Measurements from ENCODE around the gene SAMD11.

Gene SAMD11

DNA sequence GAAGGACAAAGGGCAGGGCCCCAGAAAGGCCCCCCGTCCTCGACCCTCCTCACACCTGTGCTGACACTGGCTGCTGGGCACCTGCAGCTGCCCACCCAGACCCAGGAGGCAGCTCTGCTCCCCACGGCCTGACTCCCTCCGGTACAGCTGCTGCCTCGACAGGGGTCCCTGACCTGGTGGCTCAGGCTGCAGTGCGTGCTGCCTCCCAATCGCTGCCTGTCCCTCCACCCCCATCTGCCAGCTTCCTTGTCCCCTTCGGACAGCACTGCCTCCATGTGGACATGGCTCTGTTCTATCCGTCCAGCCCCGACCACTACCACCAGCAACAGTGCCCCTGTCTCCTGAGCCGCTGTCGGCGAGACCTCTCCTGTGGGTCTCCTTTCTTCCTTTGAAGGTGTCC is 31.2 kb downstream of the SAMD11 start:
- H3K4me3 ChIP-seq (ENCODE audit: low read length) = no peak overlapping the region
- DNase-seq (ENCODE audit: low read depth, low spot score) = no peak

DNA sequence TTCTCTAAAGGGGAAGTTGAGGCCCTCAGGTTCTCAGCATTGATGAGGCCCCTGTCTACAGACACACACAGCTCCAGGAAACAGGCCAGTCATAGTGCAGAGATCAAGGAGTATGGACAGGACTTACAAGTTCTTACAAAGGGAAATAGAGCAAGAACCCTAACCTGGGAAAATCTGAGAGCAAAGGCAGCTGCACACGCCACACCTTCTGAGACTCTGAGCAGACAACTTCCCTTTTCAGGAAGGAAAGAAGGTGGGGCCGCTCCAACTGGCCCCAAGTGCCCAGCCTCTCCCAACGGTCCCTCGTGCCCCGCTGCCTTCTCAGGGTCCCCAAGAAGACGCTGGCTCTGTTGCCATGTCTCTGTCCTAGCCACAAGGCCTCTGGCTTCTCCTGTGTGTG is 31.8 kb downstream of the SAMD11 start:
- no peak overlapping the region for H3K4me3 ChIP-seq (ENCODE audit: low read length)
- no peak for DNase-seq (ENCODE audit: low read depth, low spot score)

GRCh38 chr1:956636-957035 is 32.9 kb downstream of the SAMD11 start:
- no peak for DNase-seq (ENCODE audit: low read depth, low spot score)

DNA sequence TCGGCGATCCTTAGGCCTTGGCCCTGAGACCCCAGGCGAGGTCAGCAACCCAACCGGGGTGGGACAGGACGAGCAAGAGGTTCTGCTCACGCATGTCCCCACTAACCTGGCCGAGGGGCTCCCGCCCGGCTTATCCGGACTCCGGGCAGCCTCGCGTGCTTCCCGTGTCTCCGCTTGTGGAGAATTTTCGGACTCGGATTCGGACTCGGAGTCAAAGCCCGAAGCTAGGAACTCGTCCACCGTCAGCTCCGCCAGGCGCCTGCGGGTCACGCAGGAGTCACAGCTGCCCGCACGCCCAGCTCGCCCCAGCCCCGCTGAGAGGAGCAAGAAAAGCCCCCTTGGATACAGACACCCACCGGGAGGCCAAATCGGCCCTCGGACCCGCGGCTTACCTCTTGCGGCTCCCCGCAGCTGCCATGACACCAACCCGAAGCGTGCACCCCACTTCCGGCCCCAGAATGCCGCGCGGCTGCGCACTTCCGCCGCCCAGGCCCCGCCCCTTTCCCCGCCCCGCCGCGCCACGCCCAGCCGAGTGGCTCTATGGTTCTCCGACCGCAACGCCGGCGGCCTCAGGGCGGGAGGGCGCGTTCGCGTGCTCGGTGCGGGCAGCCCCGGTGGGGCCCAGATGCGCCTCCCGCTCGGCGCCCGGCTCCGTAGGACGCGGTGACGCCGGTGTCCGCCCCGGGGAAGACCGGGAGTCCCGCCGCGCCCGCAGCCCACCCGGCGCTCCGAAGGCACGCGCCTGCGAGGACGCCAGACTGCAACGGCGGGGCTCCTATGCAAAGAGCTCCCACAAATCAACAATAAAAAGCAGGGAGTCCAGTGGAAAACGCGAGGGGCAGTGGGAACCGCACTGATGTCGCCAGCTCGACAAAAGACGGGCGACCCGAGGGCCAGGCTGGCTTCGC is 35.4 kb downstream of the SAMD11 start, which contains the start of gene NOC2L:
Gene NOC2L, minus strand, starts transcription at position 434 of the 908 bp plus-strand sequence. Its CDS starts 16 bp downstream, at position 418.
- DNase-seq (ENCODE audit: low read depth, low spot score) = peak; percentile 77
- peak within 1 kb of the TSS; percentile 99 for H3K4me3 ChIP-seq (ENCODE audit: low read length)

More at GRCh38 chr1:956636-957035, 32.9 kb downstream of the SAMD11 start:
- H3K4me3 ChIP-seq (ENCODE audit: low read length) = no peak overlapping the region

- peak overlapping the region; percentile 58 for H3K4me3 ChIP-seq (ENCODE audit: low read length)
Measured at GRCh38 chr1:959731-960362, 36.1 kb downstream of the SAMD11 start.

GRCh38 chr1:960363-961131 is 36.8 kb downstream of the SAMD11 start, which contains the start of gene KLHL17:
Gene KLHL17, plus strand, starts transcription at chr1:960584. Its CDS starts 110 bp downstream, at chr1:960694.
- peak within 1 kb of the TSS; percentile 58 for H3K4me3 ChIP-seq (ENCODE audit: low read length)
- peak; percentile 44 for DNase-seq (ENCODE audit: low read depth, low spot score)

More at GRCh38 chr1:959731-960362, 36.1 kb downstream of the SAMD11 start:
- DNase-seq (ENCODE audit: low read depth, low spot score) = no peak

- H3K4me3 ChIP-seq (ENCODE audit: low read length) = peak overlapping the region; percentile 58
Measured at GRCh38 chr1:961132-961669, 37.5 kb downstream of the SAMD11 start.

DNA sequence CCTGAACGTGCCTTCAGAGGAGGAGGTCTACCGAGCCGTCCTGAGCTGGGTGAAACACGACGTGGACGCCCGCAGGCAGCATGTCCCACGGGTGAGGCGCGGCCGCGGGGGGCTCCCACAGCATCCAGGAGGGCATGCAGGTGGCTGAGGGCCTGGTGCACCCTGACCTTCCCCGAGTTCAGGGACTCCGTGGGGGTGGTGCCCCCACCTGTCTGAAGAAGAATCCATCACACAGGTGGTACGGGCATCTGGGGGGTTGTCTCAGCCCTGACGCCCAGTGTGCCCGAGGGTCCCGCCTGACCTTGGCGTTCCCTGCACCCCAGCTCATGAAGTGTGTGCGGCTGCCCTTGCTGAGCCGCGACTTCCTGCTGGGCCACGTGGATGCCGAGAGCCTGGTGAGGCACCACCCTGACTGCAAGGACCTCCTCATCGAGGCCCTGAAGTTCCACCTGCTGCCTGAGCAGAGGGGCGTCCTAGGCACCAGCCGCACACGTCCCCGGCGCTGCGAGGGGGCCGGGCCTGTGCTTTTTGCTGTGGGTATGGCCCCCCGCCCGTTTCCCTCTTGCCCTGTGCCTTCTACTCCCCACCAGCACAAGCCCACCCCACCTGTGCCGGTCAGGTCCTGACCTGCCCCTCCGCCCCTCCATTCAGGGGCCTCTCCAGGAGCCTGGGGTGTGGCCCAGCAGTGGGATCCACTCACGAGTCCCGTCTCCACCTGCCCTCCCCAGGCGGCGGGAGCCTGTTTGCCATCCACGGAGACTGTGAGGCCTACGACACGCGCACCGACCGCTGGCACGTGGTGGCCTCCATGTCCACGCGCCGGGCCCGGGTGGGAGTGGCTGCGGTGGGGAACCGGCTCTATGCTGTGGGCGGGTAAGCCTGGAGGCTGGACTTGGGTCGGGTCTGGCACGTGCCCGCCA is 38.9 kb downstream of the SAMD11 start:
- H3K4me3 ChIP-seq (ENCODE audit: low read length) = no peak overlapping the region
- DNase-seq (ENCODE audit: low read depth, low spot score) = no peak

More at GRCh38 chr1:961132-961669, 37.5 kb downstream of the SAMD11 start:
- peak; percentile 9 for DNase-seq (ENCODE audit: low read depth, low spot score)

DNA sequence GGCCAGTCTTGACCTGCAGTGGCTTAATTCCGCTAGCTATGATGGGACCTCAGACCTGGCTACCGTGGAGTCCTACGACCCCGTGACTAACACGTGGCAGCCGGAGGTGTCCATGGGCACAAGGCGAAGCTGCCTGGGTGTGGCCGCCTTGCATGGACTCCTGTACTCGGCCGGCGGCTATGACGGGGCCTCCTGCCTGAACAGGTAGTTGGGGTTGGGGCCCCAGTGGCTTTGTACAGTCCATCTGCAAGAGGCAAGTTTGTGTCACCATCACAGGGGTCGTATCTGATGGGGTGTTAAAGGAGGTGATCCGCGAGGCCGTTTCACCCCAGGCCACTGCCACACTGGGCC is 39.6 kb downstream of the SAMD11 start:
- DNase-seq (ENCODE audit: low read depth, low spot score) = no peak
- no peak overlapping the region for H3K4me3 ChIP-seq (ENCODE audit: low read length)

DNA sequence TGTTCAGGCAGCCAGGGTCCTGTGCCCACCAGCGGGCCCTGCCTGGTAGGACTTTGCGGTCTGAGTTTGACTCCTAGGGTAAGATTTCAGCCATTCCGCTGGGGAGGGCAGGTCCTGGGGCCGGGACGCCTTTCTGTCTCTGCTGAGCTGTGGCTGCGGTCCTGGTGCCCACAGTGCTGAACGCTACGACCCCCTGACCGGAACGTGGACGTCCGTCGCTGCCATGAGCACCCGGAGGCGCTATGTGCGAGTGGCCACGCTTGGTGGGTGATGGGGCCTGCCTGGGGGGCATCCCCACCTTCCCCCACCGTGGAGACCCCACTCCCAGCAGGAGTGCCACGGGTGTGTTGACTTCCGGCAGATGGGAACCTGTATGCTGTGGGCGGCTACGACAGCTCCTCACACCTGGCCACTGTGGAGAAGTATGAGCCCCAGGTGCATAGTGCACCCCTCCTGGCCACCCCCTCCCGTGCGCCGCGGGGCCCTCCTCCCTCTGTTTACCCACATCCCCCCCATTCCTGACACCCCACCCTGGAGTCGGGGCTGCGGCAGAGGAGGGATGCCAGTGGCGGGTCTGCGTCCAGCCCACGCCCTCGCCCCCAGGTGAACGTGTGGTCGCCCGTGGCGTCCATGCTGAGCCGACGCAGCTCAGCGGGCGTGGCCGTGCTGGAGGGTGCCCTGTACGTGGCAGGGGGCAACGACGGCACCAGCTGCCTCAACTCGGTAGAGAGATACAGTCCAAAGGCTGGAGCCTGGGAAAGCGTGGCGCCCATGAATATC is 40.2 kb downstream of the SAMD11 start:
- no peak for DNase-seq (ENCODE audit: low read depth, low spot score)
- H3K4me3 ChIP-seq (ENCODE audit: low read length) = no peak overlapping the region

GRCh38 chr1:964691-965525 is 41.2 kb downstream of the SAMD11 start:
- H3K4me3 ChIP-seq (ENCODE audit: low read length) = no peak overlapping the region
- no peak for DNase-seq (ENCODE audit: low read depth, low spot score)

GRCh38 chr1:965526-966134 is 41.9 kb downstream of the SAMD11 start:
- DNase-seq (ENCODE audit: low read depth, low spot score) = no peak
- no peak overlapping the region for H3K4me3 ChIP-seq (ENCODE audit: low read length)

DNA sequence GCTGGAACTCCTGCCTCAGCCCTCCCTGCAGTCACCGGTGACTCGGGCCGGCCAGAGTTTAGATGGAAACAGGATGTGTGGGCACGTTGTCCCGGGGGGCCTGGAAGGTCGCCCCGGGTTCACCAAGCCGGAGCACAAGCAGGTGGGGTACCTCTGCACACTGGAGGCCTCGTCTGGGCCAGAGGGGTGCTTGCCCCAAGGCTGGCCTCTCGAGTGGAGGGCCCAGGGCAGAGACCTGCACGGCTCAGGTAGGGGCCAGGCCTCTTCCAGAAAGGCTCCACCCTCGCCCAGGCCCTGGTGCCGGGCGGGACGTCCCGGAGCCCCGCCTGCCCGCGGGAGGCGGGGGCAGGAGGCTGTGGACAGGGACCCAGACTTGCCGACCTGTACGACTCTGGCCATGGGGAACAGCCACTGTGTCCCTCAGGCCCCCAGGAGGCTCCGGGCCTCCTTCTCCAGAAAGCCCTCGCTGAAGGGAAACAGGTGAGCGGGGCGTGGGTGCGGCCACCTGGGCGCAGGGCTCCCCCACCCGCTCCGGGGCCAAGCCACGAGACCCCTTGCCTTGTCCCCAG is 42.5 kb downstream of the SAMD11 start, which contains the start of gene PLEKHN1:
Gene PLEKHN1, plus strand, starts transcription at position 348 of the 569 bp plus-strand sequence. Its CDS starts 50 bp downstream, at position 398.
- no peak for DNase-seq (ENCODE audit: low read depth, low spot score)
- H3K4me3 ChIP-seq (ENCODE audit: low read length) = peak within 1 kb of the TSS; percentile 49

DNA sequence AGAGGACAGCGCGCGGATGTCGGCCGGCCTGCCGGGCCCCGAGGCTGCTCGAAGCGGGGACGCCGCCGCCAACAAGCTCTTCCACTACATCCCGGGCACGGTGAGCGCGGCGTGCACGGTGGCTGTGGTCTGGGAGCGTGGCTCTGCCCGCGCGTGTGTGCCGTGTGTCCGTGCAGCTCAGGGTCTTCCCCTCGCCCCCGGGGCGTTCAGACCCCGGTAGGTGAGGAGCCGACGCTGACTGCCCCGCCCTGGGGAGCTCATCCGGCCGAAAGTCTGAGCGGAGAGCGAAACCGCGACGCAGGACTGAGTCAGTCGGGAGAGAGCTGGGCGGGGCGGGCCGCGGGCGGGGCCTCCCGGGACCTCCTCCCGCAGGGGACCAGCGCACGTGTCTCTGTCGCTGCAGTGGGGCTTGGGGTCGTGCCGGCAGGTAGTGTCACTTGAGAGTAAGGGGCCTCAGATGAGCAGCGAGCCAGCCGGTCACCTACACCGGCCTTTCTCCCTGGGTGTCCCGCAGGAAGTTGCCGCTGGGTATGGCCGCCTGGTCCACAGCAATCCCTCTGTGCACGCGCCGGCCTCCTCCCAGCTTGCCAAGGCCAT is 43.1 kb downstream of the SAMD11 start:
- peak overlapping the region; percentile 49 for H3K4me3 ChIP-seq (ENCODE audit: low read length)
- DNase-seq (ENCODE audit: low read depth, low spot score) = peak; percentile 25
